IMR-90 (cell line): Measurements from ENCODE around the gene PJA2. TPM values are rescaled to one million over a fixed set of nuclear protein-coding genes. Genes with fewer than 3 reads are reported as not detected.

Experiments used
- ATAC-seq: fragments of 200-7000 bp; cut with Tn5 transposase; 2 replicates; pipeline ENCODE4 v1.9.1; 2020; ENCODE audit warnings: low read depth, mild to moderate bottlenecking, moderate library complexity
- BruUV-seq: library from RNA; stranded (reverse); fragments of 400-500 nt; replicated peaks from 2 replicates; lab custom pipeline; 2021; lab: Mats Ljungman, UMichigan
- CTCF ChIA-PET: fragments of 300-600 bp; formaldehyde crosslinking; extraction: SDS; loops from one replicate; lab custom pipeline; 2021; ENCODE audit warnings: antibody characterized with exemption; lab: Yijun Ruan, JAX
- POLR2A ChIA-PET: fragments of 300-600 bp; sonication (Branson Sonifier 250); formaldehyde crosslinking; loops from one replicate; lab custom pipeline; 2022; ENCODE audit warnings: antibody characterized with exemption; ENCODE audit not compliant: unreplicated experiment; lab: Charles Lee
- DNase-seq: peaks from one replicate; pipeline ENCODE4 v3.0.0; 2013
- H2AFZ ChIP-seq: replicated peaks from 2 replicates; pipeline ENCODE3; 2013; ENCODE audit warnings: low read length, mild to moderate bottlenecking; ENCODE audit not compliant: poor library complexity
- H2AK5ac ChIP-seq: 2 replicates; pipeline ENCODE4 v1.6.1; 2013; ENCODE audit warnings: low read depth, low read length, inconsistent platforms
- H2AK9ac ChIP-seq: replicated peaks from 2 replicates; pipeline ENCODE3; 2013; ENCODE audit warnings: mild to moderate bottlenecking, low read depth, low read length, moderate library complexity; ENCODE audit not compliant: poor library complexity
- H2BK120ac ChIP-seq: 2 replicates; pipeline ENCODE4 v1.6.1; 2013; ENCODE audit warnings: low read depth, low read length, inconsistent platforms
- H2BK15ac ChIP-seq: 3 replicates; pipeline ENCODE4 v1.6.1; 2013; ENCODE audit warnings: low read depth, low read length, inconsistent platforms
- H2BK20ac ChIP-seq: 2 replicates; pipeline ENCODE4 v1.6.1; 2013; ENCODE audit warnings: low read depth, mild to moderate bottlenecking, inconsistent platforms, low read length, moderate library complexity
- H2BK5ac ChIP-seq: 2 replicates; pipeline ENCODE4 v1.6.1; 2013; ENCODE audit warnings: mild to moderate bottlenecking, low read depth, low read length, inconsistent platforms; ENCODE audit not compliant: poor library complexity, severe bottlenecking
- H3K14ac ChIP-seq: replicated peaks from 2 replicates; pipeline ENCODE4 v1.6.1; 2013; ENCODE audit warnings: low read depth, low read length, inconsistent platforms
- H3K18ac ChIP-seq: 2 replicates; pipeline ENCODE4 v1.6.1; 2013; ENCODE audit warnings: low read depth, low read length, control low read depth
- H3K23ac ChIP-seq: 2 replicates; pipeline ENCODE4 v1.6.1; 2013; ENCODE audit warnings: low read depth, low read length, inconsistent platforms
- H3K27ac ChIP-seq: 2 replicates; pipeline ENCODE4 v1.5.1; 2013; ENCODE audit warnings: mild to moderate bottlenecking, control low read depth, low read length; ENCODE audit not compliant: insufficient read depth
- H3K27me3 ChIP-seq: 2 replicates; pipeline ENCODE4 v1.6.1; 2013; ENCODE audit warnings: low read length; ENCODE audit not compliant: control insufficient read depth, insufficient read depth
- H3K36me3 ChIP-seq: 2 replicates; pipeline ENCODE4 v1.6.1; 2013; ENCODE audit warnings: low read length, mixed read lengths; ENCODE audit not compliant: control insufficient read depth, insufficient read depth
- H3K4ac ChIP-seq: 2 replicates; pipeline ENCODE4 v1.6.1; 2013; ENCODE audit warnings: low read depth, low read length, inconsistent platforms
- H3K4me1 ChIP-seq: 2 replicates; pipeline ENCODE4 v1.6.1; 2013; ENCODE audit warnings: low read length, mixed read lengths; ENCODE audit not compliant: control insufficient read depth, insufficient read depth
- H3K4me2 ChIP-seq: 2 replicates; pipeline ENCODE4 v1.6.1; 2013; ENCODE audit warnings: low read depth, mild to moderate bottlenecking, control low read depth, low read length, moderate library complexity
- H3K4me3 ChIP-seq: 2 replicates; pipeline ENCODE4 v1.5.1; 2013; ENCODE audit warnings: low read depth, mild to moderate bottlenecking, control low read depth, low read length, moderate library complexity; ENCODE audit not compliant: insufficient read depth
- H3K56ac ChIP-seq: 2 replicates; pipeline ENCODE4 v1.6.1; 2013; ENCODE audit warnings: low read length, inconsistent platforms; ENCODE audit not compliant: insufficient read depth; ENCODE audit errors: extremely low read depth
- H3K79me1 ChIP-seq, 2 experiments: 2 replicates each; pipeline ENCODE4 v1.6.1; 2013; ENCODE audit warnings: low read length in 2 of 2, inconsistent platforms in 1 of 2, low read depth in 1 of 2
- H3K9ac ChIP-seq: 2 replicates; pipeline ENCODE4 v1.6.1; 2013; ENCODE audit warnings: low read depth, low read length, control low read depth
- H3K9me1 ChIP-seq: 2 replicates; pipeline ENCODE4 v1.6.1; 2013; ENCODE audit warnings: low read length, inconsistent platforms; ENCODE audit not compliant: insufficient read depth
- H3K9me3 ChIP-seq: 2 replicates; pipeline ENCODE4 v1.6.1; 2013; ENCODE audit warnings: low read length; ENCODE audit not compliant: control insufficient read depth, insufficient read depth
- H4K20me1 ChIP-seq: 2 replicates; pipeline ENCODE4 v1.6.1; 2013; ENCODE audit warnings: low read length, inconsistent platforms; ENCODE audit not compliant: insufficient read depth
- H4K5ac ChIP-seq: 2 replicates; pipeline ENCODE4 v1.6.1; 2013; ENCODE audit warnings: mild to moderate bottlenecking, low read depth, low read length, control low read depth
- H4K8ac ChIP-seq, 2 experiments: 2 replicates each; pipeline ENCODE4 v1.6.1; 2013; ENCODE audit warnings: low read depth in 2 of 2, low read length in 2 of 2, control low read depth in 1 of 2, inconsistent platforms in 1 of 2
- H4K91ac ChIP-seq: 2 replicates; pipeline ENCODE4 v1.6.1; 2013; ENCODE audit warnings: low read depth, low read length, inconsistent platforms; ENCODE audit not compliant: insufficient read depth
- CEBPB ChIP-seq: IDR thresholded peaks from 2 replicates; pipeline ENCODE4 v1.6.1; 2012; ENCODE audit warnings: low read depth, low read length, improper control_type of control experiment
- ELK1 ChIP-seq: fragments of 150-350 bp; IDR thresholded peaks from 2 replicates; pipeline ENCODE4 v1.6.1; 2016; ENCODE audit warnings: low read depth, mild to moderate bottlenecking, low read length, moderate library complexity, borderline replicate concordance
- MAZ ChIP-seq: IDR thresholded peaks from 2 replicates; pipeline ENCODE4 v1.6.1; 2012; ENCODE audit warnings: low read depth, mild to moderate bottlenecking, low read length, improper control_type of control experiment, moderate library complexity, borderline replicate concordance
- MXI1 ChIP-seq: IDR thresholded peaks from 2 replicates; pipeline ENCODE4 v1.6.1; 2012; ENCODE audit warnings: low read depth, mild to moderate bottlenecking, low read length, moderate library complexity, borderline replicate concordance
- NFE2L2 ChIP-seq: fragments of 150-350 bp; IDR thresholded peaks from 2 replicates; pipeline ENCODE4 v1.6.1; 2016; ENCODE audit warnings: low read depth, mild to moderate bottlenecking, low read length
- POLR2A ChIP-seq: IDR thresholded peaks from 2 replicates; pipeline ENCODE4 v1.6.1; 2012; ENCODE audit warnings: mild to moderate bottlenecking, low read depth, low read length
- RAD21 ChIP-seq: IDR thresholded peaks from 2 replicates; pipeline ENCODE4 v1.6.1; 2012; ENCODE audit warnings: low read length, improper control_type of control experiment
- RFX5 ChIP-seq: IDR thresholded peaks from 2 replicates; pipeline ENCODE4 v1.8.0; 2012; ENCODE audit warnings: low read depth, mild to moderate bottlenecking, low read length, moderate library complexity
- USF2 ChIP-seq: fragments of 150-350 bp; IDR thresholded peaks from 2 replicates; pipeline ENCODE4 v1.6.1; 2017; ENCODE audit warnings: mild to moderate bottlenecking, antibody characterized with exemption, low read length, low read depth
- WGBS, 2 experiments: methylation state at CpG; one replicate each; pipeline versions ENCODE4 v1.1.5 to v1.1.7; 2013; ENCODE audit warnings: missing lambda C conversion rate in 2 of 2; ENCODE audit not compliant: insufficient read length in 1 of 2; ENCODE audit errors: extremely low coverage in 2 of 2; 5-methylcytosine and 5-hydroxymethylcytosine counted together
- dilution Hi-C: fragments of 300-500 bp; cut with HindIII; formaldehyde crosslinking; loops from one replicate; pipeline ENCODE4 v1.14.3; 2018; ENCODE audit warnings: low sequenced_read_pairs; ENCODE audit not compliant: unreplicated experiment
- in situ Hi-C: fragments of 300-500 bp; cut with MboI; formaldehyde crosslinking; loops from 3 replicates; pipeline ENCODE4 v1.14.3; 2019; ENCODE audit warnings: low sequenced_read_pairs, inconsistent platforms, mixed read lengths
- intact Hi-C: fragments of 100-400 bp; cut with micrococcal nuclease; formaldehyde crosslinking; loops from 2 replicates; pipeline ENCODE4 v1.10.0; 2022
- polyA plus RNA-seq, 3 experiments: library from polyadenylated mRNA; depleted of rRNA; stranded (reverse); fragments of >200 nt; gene quantifications; 2 replicates each; pipeline ENCODE4 v1.2.3, GENCODE V29; 2012; ENCODE audit warnings: low replicate concordance in 1 of 3
- total RNA-seq: library from RNA; depleted of rRNA; stranded (reverse); fragments of >200 nt; gene quantifications from 2 replicates; pipeline ENCODE4 v1.2.3, GENCODE V29; 2012

The PJA2 gene
- total and polyA plus RNA-seq, 2 of the 4 experiments (the other 2 are of a cell fraction), result 42.3 to 70.6 TPM

GRCh38 chr5:109407913-109408312 is 1.9 kb downstream of the PJA2 start (continued):
- TF ChIP-seq USF2, result no peak

GRCh38 chr5:109406719-109407118 is 3.1 kb downstream of the PJA2 start:
- no CpG with 5 or more reads among the region's 1 CpG for WGBS, 2 experiments
- Histone ChIP-seq H3K4ac (no peak overlapping the region), H4K91ac (no peak overlapping the region), H2AK9ac (no peak overlapping the region), H3K27ac (no peak overlapping the region), H2BK20ac (no peak overlapping the region), H3K36me3 (peaks cover 2% of the 10 kb centered on the region; the same call in 1 of the 2 replicates), H4K5ac (no peak overlapping the region), H3K4me2 (no peak overlapping the region), H3K9me1 (no peaks in the 10 kb centered on the region), H3K4me3 (no peak overlapping the region), H3K4me1 (no peaks in the 10 kb centered on the region), H2BK120ac (no peak overlapping the region), H4K8ac (no peak overlapping the region), H2BK5ac (no peak overlapping the region), H3K27me3 (no peaks in the 10 kb centered on the region), H3K79me1 (peaks cover 0 to 6% of the 10 kb centered on the region in 2 experiments; a peak in 2 of 4 replicates), H3K9me3 (no peaks in the 10 kb centered on the region; the same call in 1 of the 2 replicates), H2AK5ac (no peak overlapping the region), H3K14ac (no peak overlapping the region), H2AFZ (no peak overlapping the region), H3K23ac (no peak overlapping the region), H3K9ac (no peak overlapping the region), H3K56ac (no peak overlapping the region), H4K20me1 (peaks cover 55% of the 10 kb centered on the region), H3K18ac (no peak overlapping the region), H2BK15ac (no peak overlapping the region)
- in situ Hi-C loops, result no loop called here
- ATAC-seq (no peak), DNase-seq (no peak)
- dilution Hi-C loops, result no loop called here
- POLR2A ChIA-PET, result no interaction called here
- CTCF ChIA-PET, result no interaction called here
- BruUV-seq, result no TSS peak
- intact Hi-C loops, result loop anchor here (5.0 kb wide), 1 partner anchor 604 kb away; no protein-coding TSS in a partner anchor
- TF ChIP-seq MAZ, result no peak
- TF ChIP-seq CEBPB, result no peak
- no peak for TF ChIP-seq NFE2L2
- no peak for TF ChIP-seq ELK1
- TF ChIP-seq POLR2A, result no peak
- no peak for TF ChIP-seq RFX5
- no peak for TF ChIP-seq MXI1
- no peak for TF ChIP-seq RAD21
